Keratinocyte (primary cell): ENCODE measurements around the gene ANKDD1B. TPM values are rescaled to one million over a fixed set of nuclear protein-coding genes. Genes with fewer than 3 reads are reported as not detected.
"Not testable (repeated sequence)": the region's sequence is repeated elsewhere in the genome, so short reads cannot be mapped to it uniquely, and the experiment has no call there.

Source experiments
- DNase-seq: peaks from one replicate; pipeline ENCODE4 v3.0.0-alpha.2; 2011; ENCODE audit warnings: low read depth, missing footprints, low spot score
- FAIRE-seq: peaks from 2 replicates; lab custom pipeline; 2011; peaks lifted over from hg19 to GRCh38; lab: Jason Lieb, UNC
- H2AFZ ChIP-seq: 2 replicates; pipeline ENCODE4 v1.6.0; 2012; ENCODE audit warnings: low read length, control low read depth, inconsistent platforms; ENCODE audit not compliant: control insufficient read depth
- H3K27ac ChIP-seq: 2 replicates; pipeline ENCODE4 v1.5.1; 2011; ENCODE audit warnings: low read length; ENCODE audit not compliant: control insufficient read depth, insufficient read depth
- H3K27me3 ChIP-seq: 3 replicates; pipeline ENCODE4 v1.6.0; 2011; ENCODE audit warnings: low read length; ENCODE audit not compliant: control insufficient read depth, insufficient read depth; ENCODE audit errors: extremely low read depth
- H3K36me3 ChIP-seq, 2 experiments: 2 replicates in 1 of 2; 3 replicates in 1 of 2; pipeline ENCODE4 v1.5.1; 2011; ENCODE audit warnings: low read length in 2 of 2, mild to moderate bottlenecking in 1 of 2; ENCODE audit not compliant: control insufficient read depth in 2 of 2, insufficient read depth in 2 of 2; ENCODE audit errors: extremely low read depth in 1 of 2
- H3K4me1 ChIP-seq: 3 replicates; pipeline ENCODE4 v1.5.1; 2011; ENCODE audit warnings: low read length; ENCODE audit not compliant: control insufficient read depth, insufficient read depth; ENCODE audit errors: extremely low read depth
- H3K4me2 ChIP-seq: 3 replicates; pipeline ENCODE4 v1.6.0; 2011; ENCODE audit warnings: low read depth, low read length; ENCODE audit not compliant: control insufficient read depth, insufficient read depth; ENCODE audit errors: extremely low read depth
- H3K4me3 ChIP-seq, 3 experiments: fragments of 200-600 bp in 1 of 3; sonication (generic) in 1 of 3; 2 replicates in 2 of 3; 3 replicates in 1 of 3; pipeline ENCODE4 v1.5.1; 2011 to 2016; ENCODE audit warnings: low read length in 3 of 3, mild to moderate bottlenecking in 3 of 3, control low read depth in 2 of 3, inconsistent platforms in 1 of 3, low read depth in 1 of 3, mixed read lengths in 1 of 3, mixed run types in 1 of 3, moderate library complexity in 1 of 3; ENCODE audit not compliant: control insufficient read depth in 2 of 3, insufficient read depth in 2 of 3; ENCODE audit errors: extremely low read depth in 1 of 3
- H3K79me2 ChIP-seq: 2 replicates; pipeline ENCODE4 v1.6.0; 2012; ENCODE audit warnings: low read length; ENCODE audit not compliant: control insufficient read depth, insufficient read depth
- H3K9ac ChIP-seq: 3 replicates; pipeline ENCODE4 v1.6.0; 2011; ENCODE audit warnings: low read length; ENCODE audit not compliant: control insufficient read depth, insufficient read depth; ENCODE audit errors: extremely low read depth
- H3K9me1 ChIP-seq: 3 replicates; pipeline ENCODE4 v1.6.0; 2011; ENCODE audit warnings: low read length; ENCODE audit not compliant: control insufficient read depth, insufficient read depth; ENCODE audit errors: extremely low read depth
- H3K9me3 ChIP-seq: 2 replicates; pipeline ENCODE4 v1.5.1; 2012; ENCODE audit warnings: low read depth, low read length; ENCODE audit not compliant: control insufficient read depth
- H4K20me1 ChIP-seq: 3 replicates; pipeline ENCODE4 v1.6.0; 2011; ENCODE audit warnings: low read length; ENCODE audit not compliant: control insufficient read depth, insufficient read depth; ENCODE audit errors: extremely low read depth
- EZH2 ChIP-seq: IDR thresholded peaks from one replicate; pipeline ENCODE4 v1.6.1; 2012; ENCODE audit warnings: inconsistent platforms, mild to moderate bottlenecking, low read length, moderate library complexity
- dilution Hi-C: fragments of 300-500 bp; cut with MboI; formaldehyde crosslinking; loops from one replicate; pipeline ENCODE4 v1.7.0; 2020; ENCODE audit warnings: low sequenced_read_pairs; ENCODE audit not compliant: extremely low pct_ligation_motif_present
- polyA plus RNA-seq, 5 experiments: library from polyadenylated mRNA; depleted of rRNA in 3 of 5; stranded (reverse) in 3 of 5; stranded (forward) in 1 of 5; unstranded in 1 of 5; fragments of >200 nt; gene quantifications; 1 replicate in 1 of 5; 2 replicates in 3 of 5; 3 replicates in 1 of 5; pipeline versions ENCODE4 v1.2.1 to v1.2.3, GENCODE V29; 2011 to 2012; ENCODE audit warnings: missing spikeins in 2 of 5, low read depth in 1 of 5, low replicate concordance in 1 of 5
- TF ChIP-seq, protein P1 (sequence below), 3 experiments: IDR thresholded peaks in 1 of 3; conservative IDR thresholded peaks in 1 of 3; optimal IDR thresholded peaks in 1 of 3; 2 replicates in 2 of 3; 3 replicates in 1 of 3; pipeline versions ENCODE3 to v1.5.1; 2011; ENCODE audit warnings: low read length in 3 of 3, mild to moderate bottlenecking in 3 of 3, moderate library complexity in 2 of 3, control low read depth in 1 of 3, inconsistent platforms in 1 of 3; ENCODE audit not compliant: insufficient read depth in 2 of 3; ENCODE audit errors: extremely low read depth in 1 of 3

Gene ANKDD1B
- polyA plus RNA-seq, 1 donor (not counting 4 experiments of a cell fraction or from before 2014, with no cell fraction given) = 1.1 TPM

DNA sequence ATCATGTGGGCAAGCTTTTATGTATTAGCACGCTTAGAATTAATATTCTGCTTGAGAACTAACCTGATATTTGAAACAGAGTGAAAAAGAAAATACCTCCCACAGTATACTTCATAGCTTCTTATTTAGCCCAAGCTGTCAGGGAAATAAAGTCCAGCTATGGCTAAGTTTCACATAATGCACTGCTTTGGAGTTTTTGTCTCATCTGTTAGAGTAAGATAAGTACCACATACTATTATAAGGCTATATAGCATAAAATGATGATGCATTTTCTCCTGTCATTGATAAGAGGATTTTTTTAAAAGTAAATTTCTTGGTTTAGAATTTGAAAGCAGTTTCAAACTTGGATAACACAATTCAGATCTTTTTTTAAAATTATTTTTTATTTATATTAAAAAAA lies 2.4 kb upstream of the ANKDD1B start:
- no peak overlapping the region for H3K4me2 ChIP-seq
- no peaks in the 10 kb centered on the region for H3K9me3 ChIP-seq
- no peaks in the 10 kb centered on the region for H3K9me1 ChIP-seq
- FAIRE-seq (no peak), DNase-seq (no peak)
- H3K79me2 ChIP-seq = no peaks in the 10 kb centered on the region
- no peak for TF ChIP-seq EZH2
- TF ChIP-seq, protein P1, sequence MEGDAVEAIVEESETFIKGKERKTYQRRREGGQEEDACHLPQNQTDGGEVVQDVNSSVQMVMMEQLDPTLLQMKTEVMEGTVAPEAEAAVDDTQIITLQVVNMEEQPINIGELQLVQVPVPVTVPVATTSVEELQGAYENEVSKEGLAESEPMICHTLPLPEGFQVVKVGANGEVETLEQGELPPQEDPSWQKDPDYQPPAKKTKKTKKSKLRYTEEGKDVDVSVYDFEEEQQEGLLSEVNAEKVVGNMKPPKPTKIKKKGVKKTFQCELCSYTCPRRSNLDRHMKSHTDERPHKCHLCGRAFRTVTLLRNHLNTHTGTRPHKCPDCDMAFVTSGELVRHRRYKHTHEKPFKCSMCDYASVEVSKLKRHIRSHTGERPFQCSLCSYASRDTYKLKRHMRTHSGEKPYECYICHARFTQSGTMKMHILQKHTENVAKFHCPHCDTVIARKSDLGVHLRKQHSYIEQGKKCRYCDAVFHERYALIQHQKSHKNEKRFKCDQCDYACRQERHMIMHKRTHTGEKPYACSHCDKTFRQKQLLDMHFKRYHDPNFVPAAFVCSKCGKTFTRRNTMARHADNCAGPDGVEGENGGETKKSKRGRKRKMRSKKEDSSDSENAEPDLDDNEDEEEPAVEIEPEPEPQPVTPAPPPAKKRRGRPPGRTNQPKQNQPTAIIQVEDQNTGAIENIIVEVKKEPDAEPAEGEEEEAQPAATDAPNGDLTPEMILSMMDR (optimal IDR thresholded peaks at IDR 0.05 in 1 of 3, IDR thresholded peaks at IDR 0.05 in 1 of 3, conservative IDR thresholded peaks at IDR 0.05 in 1 of 3; ENCODE audit: extremely low read depth in 1 of 3, insufficient read depth in 2 of 3, low read length in 3 of 3) = no peak
- no peaks in the 10 kb centered on the region for H3K27me3 ChIP-seq
- H3K4me1 ChIP-seq = peaks cover 32% of the 10 kb centered on the region
- H2AFZ ChIP-seq = no peak overlapping the region
- dilution Hi-C loops = no loop called here
- H3K9ac ChIP-seq = no peak overlapping the region
- H3K27ac ChIP-seq = no peak overlapping the region
- no peaks in the 10 kb centered on the region for H3K36me3 ChIP-seq
- no peak overlapping the region for H3K4me3 ChIP-seq
- no peaks in the 10 kb centered on the region for H4K20me1 ChIP-seq

DNA sequence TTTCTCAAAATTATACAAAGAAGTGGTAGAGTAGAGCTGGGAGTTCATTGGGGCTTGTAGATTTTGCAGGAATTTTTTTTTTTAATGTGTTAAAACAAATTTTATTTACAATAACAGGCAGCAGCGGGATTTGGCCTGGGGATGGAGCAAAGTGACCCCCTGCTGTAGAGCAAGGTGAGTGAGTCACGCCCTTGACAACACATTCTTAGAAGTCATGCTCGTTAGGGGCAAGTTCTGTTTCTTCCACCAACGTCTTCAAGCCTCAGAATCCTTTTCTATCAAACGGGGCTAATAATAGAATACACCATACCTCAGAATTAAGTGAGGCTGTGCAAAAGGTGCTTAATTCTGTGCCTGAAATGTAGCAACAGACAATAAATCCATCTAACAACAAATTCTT lies 1.1 kb upstream of the ANKDD1B start:
- no peaks in the 10 kb centered on the region for H3K36me3 ChIP-seq
- H3K9me1 ChIP-seq = no peaks in the 10 kb centered on the region
- DNase-seq (no peak), FAIRE-seq (no peak)
- H3K4me1 ChIP-seq = peaks cover 26% of the 10 kb centered on the region
- no peak overlapping the region for H3K4me3 ChIP-seq
- no peaks in the 10 kb centered on the region for H3K9me3 ChIP-seq
- dilution Hi-C loops = no loop called here
- no peak overlapping the region for H3K9ac ChIP-seq
- no peaks in the 10 kb centered on the region for H3K27me3 ChIP-seq
- H4K20me1 ChIP-seq = no peaks in the 10 kb centered on the region
- H3K4me2 ChIP-seq = no peak overlapping the region
- no peak for TF ChIP-seq EZH2
- TF ChIP-seq, protein P1 (optimal IDR thresholded peaks at IDR 0.05 in 1 of 3, IDR thresholded peaks at IDR 0.05 in 1 of 3, conservative IDR thresholded peaks at IDR 0.05 in 1 of 3; ENCODE audit: extremely low read depth in 1 of 3, insufficient read depth in 2 of 3, low read length in 3 of 3) = no peak
- H3K79me2 ChIP-seq = no peaks in the 10 kb centered on the region
- no peak overlapping the region for H2AFZ ChIP-seq
- H3K27ac ChIP-seq = no peak overlapping the region

GRCh38 chr5:75610859-75611310 lies 368 bp upstream of the ANKDD1B start:
- Histone ChIP-seq H2AFZ (peak overlapping the region; percentile 76), H3K9ac (peak overlapping the region; percentile 58), H3K4me3 (peak overlapping the region in 2 of 3 experiments; percentile 29 to 73), H3K4me1 (peaks cover 22% of the 10 kb centered on the region), H3K4me2 (peak overlapping the region; percentile 79), H3K27ac (peak overlapping the region; percentile 16)
- H4K20me1 ChIP-seq, H3K9me1 ChIP-seq, DNase-seq, H3K9me3 ChIP-seq, H3K79me2 ChIP-seq, FAIRE-seq, H3K36me3 ChIP-seq, H3K27me3 ChIP-seq, dilution Hi-C loops: not testable (repeated sequence)
